Measurements from ENCODE around the gene SSTR5. TPM values are rescaled to one million over a fixed set of nuclear protein-coding genes. Genes with fewer than 3 reads are reported as not detected.

SSTR5 gene
- total and polyA plus RNA-seq, 10 of the 15 experiments (the other 5 are each of a cell fraction or from before 2014, with no cell fraction given) = not detected

- Histone ChIP-seq H3K36me3 (ENCODE audit: control insufficient read depth in 2 of 2, insufficient read depth in 2 of 2, low read length in 1 of 2) (no peaks in the 10 kb centered on the region), H3K9me3 (replicated peaks; ENCODE audit: control insufficient read depth, insufficient read depth, low read length) (no peaks in the 10 kb centered on the region), H3K79me2 (ENCODE audit: control insufficient read depth, insufficient read depth, low read length) (no peaks in the 10 kb centered on the region), H2AFZ (ENCODE audit: control insufficient read depth, low read depth, low read length) (no peak overlapping the region), H3K4me1 (ENCODE audit: control insufficient read depth, insufficient read depth, low read length) (no peaks in the 10 kb centered on the region), H3K9ac (ENCODE audit: control insufficient read depth, insufficient read depth, low read length) (no peak overlapping the region), H4K20me1 (ENCODE audit: control insufficient read depth, insufficient read depth) (no peaks in the 10 kb centered on the region), H3K4me2 (ENCODE audit: control insufficient read depth, insufficient read depth) (no peak overlapping the region), H3K27ac (ENCODE audit: control insufficient read depth, insufficient read depth) (no peak overlapping the region), H3K27me3 (replicated peaks in 1 of 2; ENCODE audit: control insufficient read depth in 2 of 2, insufficient read depth in 2 of 2, low read length in 1 of 2) (no peaks in the 10 kb centered on the region), H3K4me3 (no peak overlapping the region)
- TF ChIP-seq POLR2AphosphoS5 (IDR thresholded peaks at IDR 0.05; ENCODE audit: low read length) = no peak
- no peak for TF ChIP-seq ZSCAN29 (IDR thresholded peaks at IDR 0.05)
- no peak for TF ChIP-seq ZZZ3 (IDR thresholded peaks at IDR 0.05; ENCODE audit: control insufficient read depth, insufficient read length, low read depth)
- no peak for TF ChIP-seq ZNF217 (IDR thresholded peaks at IDR 0.05)
- TF ChIP-seq ATF2 (IDR thresholded peaks at IDR 0.05; ENCODE audit: low read length) = no peak
- intact Hi-C loops (cut with micrococcal nuclease; ENCODE audit: unreplicated experiment) = no loop called here
- WGBS (ENCODE audit: insufficient coverage, insufficient replicate concordance, low lambda C conversion rate, missing lambda C conversion rate) = 61% methylated on average over 25 of the region's 31 CpGs
- DNase-seq (ENCODE audit: low read depth, low spot score) (no peak), ATAC-seq (no peak), FAIRE-seq (no peak)
- in situ Hi-C loops (cut with MboI) = loop anchor here (10.0 kb wide), 1 partner anchor 63 kb away; no protein-coding TSS in a partner anchor
- POLR2A ChIA-PET = no interaction called here
- no TSS peak for BruUV-seq (replicated peaks)
- CTCF ChIA-PET = no interaction called here
- SMC1A ChIA-PET (ENCODE audit: uncharacterized antibody, unreplicated experiment) = no interaction called here
- RAD21 ChIA-PET (ENCODE audit: unreplicated experiment) = no interaction called here
These were observed 55.6 kb downstream of the SSTR5 start for GRCh38 chr16:1127971-1128715.

Data from GM12878 (cell line).